ENCODE data around the gene KCMF1. TPM values are rescaled to one million over a fixed set of nuclear protein-coding genes. Genes with fewer than 3 reads are reported as not detected.
"Not testable (repeated sequence)": the region's sequence is repeated elsewhere in the genome, so short reads cannot be mapped to it uniquely, and the experiment has no call there.

KCMF1 gene
- polyA plus RNA-seq, 1 donor (not counting 4 experiments of a cell fraction or from before 2014, with no cell fraction given), result 111 TPM

GRCh38 chr2:84942964-84943421, 28.0 kb upstream of the KCMF1 start:
- H3K9ac ChIP-seq (ENCODE audit: control insufficient read depth, extremely low read depth, insufficient read depth, low read length), result no peak overlapping the region
- no peaks in the 10 kb centered on the region for H3K36me3 ChIP-seq (ENCODE audit: control insufficient read depth in 2 of 2, extremely low read depth in 1 of 2, insufficient read depth in 2 of 2, low read length in 2 of 2)
- dilution Hi-C loops (cut with MboI; ENCODE audit: extremely low pct_ligation_motif_present, low sequenced_read_pairs), result no loop called here
- FAIRE-seq (peak; percentile 39), DNase-seq (ENCODE audit: low read depth, low spot score) (no peak)
- H3K4me2 ChIP-seq (ENCODE audit: control insufficient read depth, extremely low read depth, insufficient read depth, low read depth, low read length), result no peak overlapping the region
- H3K4me3 ChIP-seq (ENCODE audit: control insufficient read depth in 2 of 3, extremely low read depth in 1 of 3, insufficient read depth in 2 of 3, low read depth in 1 of 3, low read length in 3 of 3), result no peak overlapping the region
- H3K79me2 ChIP-seq (ENCODE audit: control insufficient read depth, insufficient read depth, low read length), result no peaks in the 10 kb centered on the region
- H3K27me3 ChIP-seq (ENCODE audit: control insufficient read depth, extremely low read depth, insufficient read depth, low read length), result no peaks in the 10 kb centered on the region
- peak overlapping the region; percentile 20 for H2AFZ ChIP-seq (ENCODE audit: control insufficient read depth, low read length)
- TF ChIP-seq EZH2 (IDR thresholded peaks at IDR 0.05; ENCODE audit: low read length) (no peak), CTCF (optimal IDR thresholded peaks at IDR 0.05 in 1 of 3, IDR thresholded peaks at IDR 0.05 in 1 of 3, conservative IDR thresholded peaks at IDR 0.05 in 1 of 3; ENCODE audit: extremely low read depth in 1 of 3, insufficient read depth in 2 of 3, low read length in 3 of 3) (no peak)
- H3K9me3 ChIP-seq (ENCODE audit: control insufficient read depth, low read depth, low read length), result no peaks in the 10 kb centered on the region
- no peaks in the 10 kb centered on the region for H3K9me1 ChIP-seq (ENCODE audit: control insufficient read depth, extremely low read depth, insufficient read depth, low read length)
- no peaks in the 10 kb centered on the region for H4K20me1 ChIP-seq (ENCODE audit: control insufficient read depth, extremely low read depth, insufficient read depth, low read length)
- peaks cover 27% of the 10 kb centered on the region for H3K4me1 ChIP-seq (ENCODE audit: control insufficient read depth, extremely low read depth, insufficient read depth, low read length)
- H3K27ac ChIP-seq (ENCODE audit: control insufficient read depth, insufficient read depth, low read length), result peak overlapping the region; percentile 22

- H3K27me3 ChIP-seq (ENCODE audit: control insufficient read depth, extremely low read depth, insufficient read depth, low read length), result no peaks in the 10 kb centered on the region
- no peak for DNase-seq (ENCODE audit: low read depth, low spot score)
- H3K79me2 ChIP-seq (ENCODE audit: control insufficient read depth, insufficient read depth, low read length), result no peaks in the 10 kb centered on the region
- TF ChIP-seq EZH2 (IDR thresholded peaks at IDR 0.05; ENCODE audit: low read length), result no peak
- TF ChIP-seq CTCF (optimal IDR thresholded peaks at IDR 0.05 in 1 of 3, IDR thresholded peaks at IDR 0.05 in 1 of 3, conservative IDR thresholded peaks at IDR 0.05 in 1 of 3; ENCODE audit: extremely low read depth in 1 of 3, insufficient read depth in 2 of 3, low read length in 3 of 3), result no peak
- H3K4me1 ChIP-seq (ENCODE audit: control insufficient read depth, extremely low read depth, insufficient read depth, low read length), result peaks cover 27% of the 10 kb centered on the region
- H3K27ac ChIP-seq (ENCODE audit: control insufficient read depth, insufficient read depth, low read length), result no peak overlapping the region
- H3K9me1 ChIP-seq (ENCODE audit: control insufficient read depth, extremely low read depth, insufficient read depth, low read length), result no peaks in the 10 kb centered on the region
- dilution Hi-C loops (cut with MboI; ENCODE audit: extremely low pct_ligation_motif_present, low sequenced_read_pairs), result no loop called here
- H4K20me1 ChIP-seq (ENCODE audit: control insufficient read depth, extremely low read depth, insufficient read depth, low read length), result no peaks in the 10 kb centered on the region
- no peak overlapping the region for H3K4me2 ChIP-seq (ENCODE audit: control insufficient read depth, extremely low read depth, insufficient read depth, low read depth, low read length)
- H2AFZ ChIP-seq (ENCODE audit: control insufficient read depth, low read length), result no peak overlapping the region
- H3K9me3 ChIP-seq (ENCODE audit: control insufficient read depth, low read depth, low read length), result no peaks in the 10 kb centered on the region
- no peak for FAIRE-seq
- no peak overlapping the region for H3K9ac ChIP-seq (ENCODE audit: control insufficient read depth, extremely low read depth, insufficient read depth, low read length)
- no peaks in the 10 kb centered on the region for H3K36me3 ChIP-seq (ENCODE audit: control insufficient read depth in 2 of 2, extremely low read depth in 1 of 2, insufficient read depth in 2 of 2, low read length in 2 of 2)
- no peak overlapping the region for H3K4me3 ChIP-seq (ENCODE audit: control insufficient read depth in 2 of 3, extremely low read depth in 1 of 3, insufficient read depth in 2 of 3, low read depth in 1 of 3, low read length in 3 of 3)
Observed at GRCh38 chr2:84944295-84944909, 26.6 kb upstream of the KCMF1 start.

GRCh38 chr2:84945838-84946203, 25.1 kb upstream of the KCMF1 start:
- peak overlapping the region; percentile 85 for H3K9ac ChIP-seq (ENCODE audit: control insufficient read depth, extremely low read depth, insufficient read depth, low read length)
- FAIRE-seq; H3K4me3 ChIP-seq (ENCODE audit: control insufficient read depth in 2 of 3, extremely low read depth in 1 of 3, insufficient read depth in 2 of 3, low read depth in 1 of 3, low read length in 3 of 3); dilution Hi-C loops (cut with MboI; ENCODE audit: extremely low pct_ligation_motif_present, low sequenced_read_pairs); H3K9me3 ChIP-seq (ENCODE audit: control insufficient read depth, low read depth, low read length); H4K20me1 ChIP-seq (ENCODE audit: control insufficient read depth, extremely low read depth, insufficient read depth, low read length); H2AFZ ChIP-seq (ENCODE audit: control insufficient read depth, low read length); H3K27me3 ChIP-seq (ENCODE audit: control insufficient read depth, extremely low read depth, insufficient read depth, low read length); H3K9me1 ChIP-seq (ENCODE audit: control insufficient read depth, extremely low read depth, insufficient read depth, low read length); H3K36me3 ChIP-seq (ENCODE audit: control insufficient read depth in 2 of 2, extremely low read depth in 1 of 2, insufficient read depth in 2 of 2, low read length in 2 of 2); DNase-seq (ENCODE audit: low read depth, low spot score); H3K79me2 ChIP-seq (ENCODE audit: control insufficient read depth, insufficient read depth, low read length): not testable (repeated sequence)
- peak overlapping the region; percentile 91 for H3K4me2 ChIP-seq (ENCODE audit: control insufficient read depth, extremely low read depth, insufficient read depth, low read depth, low read length)
- H3K4me1 ChIP-seq (ENCODE audit: control insufficient read depth, extremely low read depth, insufficient read depth, low read length), result peaks cover 27% of the 10 kb centered on the region
- peak overlapping the region; percentile 99 for H3K27ac ChIP-seq (ENCODE audit: control insufficient read depth, insufficient read depth, low read length)
